ENCODE results near the gene XCR1.

- TF ChIP-seq CTCF (IDR thresholded peaks at IDR 0.05) (no peak), EP300 (IDR thresholded peaks at IDR 0.05) (no peak), POLR2A (IDR thresholded peaks at IDR 0.05) (no peak)
These were observed 58.6 kb downstream of the XCR1 start for GRCh38 chr3:45968706-45969105.
